ENCODE measurements around the gene IL17C.

DNA sequence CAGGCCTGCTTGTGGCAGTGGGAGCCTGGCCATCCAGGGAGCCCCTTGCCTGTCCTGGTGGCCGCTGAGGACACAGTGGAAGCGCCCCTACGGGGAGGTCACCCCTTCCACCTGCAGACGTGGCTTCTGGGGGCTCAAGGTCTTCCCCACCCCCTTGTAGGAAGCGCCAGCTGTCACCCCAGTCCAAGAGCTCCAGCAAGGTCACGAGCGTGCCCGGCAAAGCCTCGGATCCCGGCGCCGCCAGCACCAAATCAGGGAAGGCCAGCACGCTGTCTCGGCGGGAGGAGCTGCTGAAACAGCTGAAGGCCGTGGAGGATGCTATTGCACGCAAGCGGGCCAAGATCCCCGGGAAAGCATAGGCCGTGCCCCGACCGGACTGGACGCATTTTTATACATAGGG lies 7.4 kb upstream of the IL17C start:
- TF ChIP-seq EZH2 (IDR thresholded peaks at IDR 0.05; ENCODE audit: borderline replicate concordance, insufficient read depth, low read depth, low read length, poor library complexity, severe bottlenecking), result no peak
- TF ChIP-seq, protein P1, sequence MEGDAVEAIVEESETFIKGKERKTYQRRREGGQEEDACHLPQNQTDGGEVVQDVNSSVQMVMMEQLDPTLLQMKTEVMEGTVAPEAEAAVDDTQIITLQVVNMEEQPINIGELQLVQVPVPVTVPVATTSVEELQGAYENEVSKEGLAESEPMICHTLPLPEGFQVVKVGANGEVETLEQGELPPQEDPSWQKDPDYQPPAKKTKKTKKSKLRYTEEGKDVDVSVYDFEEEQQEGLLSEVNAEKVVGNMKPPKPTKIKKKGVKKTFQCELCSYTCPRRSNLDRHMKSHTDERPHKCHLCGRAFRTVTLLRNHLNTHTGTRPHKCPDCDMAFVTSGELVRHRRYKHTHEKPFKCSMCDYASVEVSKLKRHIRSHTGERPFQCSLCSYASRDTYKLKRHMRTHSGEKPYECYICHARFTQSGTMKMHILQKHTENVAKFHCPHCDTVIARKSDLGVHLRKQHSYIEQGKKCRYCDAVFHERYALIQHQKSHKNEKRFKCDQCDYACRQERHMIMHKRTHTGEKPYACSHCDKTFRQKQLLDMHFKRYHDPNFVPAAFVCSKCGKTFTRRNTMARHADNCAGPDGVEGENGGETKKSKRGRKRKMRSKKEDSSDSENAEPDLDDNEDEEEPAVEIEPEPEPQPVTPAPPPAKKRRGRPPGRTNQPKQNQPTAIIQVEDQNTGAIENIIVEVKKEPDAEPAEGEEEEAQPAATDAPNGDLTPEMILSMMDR (IDR thresholded peaks at IDR 0.05), result no peak

Measured in B cell (primary cell).